Neural cell (in vitro differentiated cells): ENCODE results near the gene RAB5B. TPM values are rescaled to one million over a fixed set of nuclear protein-coding genes. Genes with fewer than 3 reads are reported as not detected.

Source experiments
- H2AFZ ChIP-seq: fragments of 200-600, 300-800 bp; sonication (generic), shearing (Covaris generic); 2 replicates; pipeline ENCODE4 v1.6.0; 2014; ENCODE audit warnings: low read depth, mild to moderate bottlenecking, antibody characterized with exemption, low read length, moderate library complexity
- H3F3A ChIP-seq: fragments of 200-600 bp; shearing (Covaris generic); 2 replicates; pipeline ENCODE4 v1.6.1; 2016; ENCODE audit warnings: mild to moderate bottlenecking, moderate library complexity, mixed read lengths, antibody characterized with exemption, low read length; ENCODE audit not compliant: insufficient read depth, poor library complexity, severe bottlenecking
- H3K27ac ChIP-seq: fragments of 200-600, 300-800 bp; sonication (generic), shearing (Covaris generic); 2 replicates; pipeline ENCODE4 v1.5.1; 2014; ENCODE audit warnings: mild to moderate bottlenecking, low read length, moderate library complexity
- H3K27me3 ChIP-seq: fragments of 300-800, 200-600 bp; sonication (generic), shearing (Covaris generic); 2 replicates; pipeline ENCODE4 v1.6.0; 2014; ENCODE audit warnings: mild to moderate bottlenecking, low read depth, low read length, moderate library complexity; ENCODE audit not compliant: insufficient read depth
- H3K36me3 ChIP-seq: fragments of 300-800, 200-600 bp; sonication (generic), shearing (Covaris generic); 2 replicates; pipeline ENCODE4 v1.5.1; 2014; ENCODE audit warnings: mild to moderate bottlenecking, antibody characterized with exemption, low read length, moderate library complexity; ENCODE audit not compliant: insufficient read depth
- H3K4me2 ChIP-seq: fragments of 300-800, 200-600 bp; sonication (generic), shearing (Covaris generic); 2 replicates; pipeline ENCODE4 v1.6.0; 2014; ENCODE audit warnings: mild to moderate bottlenecking, low read length
- H3K4me3 ChIP-seq: fragments of 300-800, 200-600 bp; sonication (generic), shearing (Covaris generic); 2 replicates; pipeline ENCODE4 v1.5.1; 2014; ENCODE audit warnings: mild to moderate bottlenecking, low read length, moderate library complexity
- H3K79me2 ChIP-seq: fragments of 200-600 bp; shearing (Covaris generic); replicated peaks from 2 replicates; pipeline ENCODE4 v1.6.0; 2014; ENCODE audit warnings: mild to moderate bottlenecking, low read length, moderate library complexity; ENCODE audit not compliant: insufficient read depth
- H3K9ac ChIP-seq: fragments of 300-800, 200-600 bp; sonication (generic), shearing (Covaris generic); 2 replicates; pipeline ENCODE4 v1.6.1; 2016; ENCODE audit warnings: mild to moderate bottlenecking, low read length, mixed read lengths
- H3K9me2 ChIP-seq: fragments of 200-600 bp; shearing (Covaris generic); 2 replicates; pipeline ENCODE4 v1.6.1; 2016; ENCODE audit warnings: mild to moderate bottlenecking, low read length, mixed read lengths; ENCODE audit not compliant: insufficient read depth
- H3K9me3 ChIP-seq: fragments of 200-600, 300-800 bp; sonication (generic), shearing (Covaris generic); 2 replicates; pipeline ENCODE4 v1.6.1; 2016; ENCODE audit warnings: mild to moderate bottlenecking, mixed run types, low read length, moderate library complexity, mixed read lengths
- H4K20me1 ChIP-seq: fragments of 200-600 bp; shearing (Covaris generic); 2 replicates; pipeline ENCODE4 v1.6.1; 2016; ENCODE audit warnings: mild to moderate bottlenecking, mixed run types; ENCODE audit not compliant: insufficient read depth
- EP300 ChIP-seq: fragments of 450-650 bp; conservative IDR thresholded peaks from 2 replicates; pipeline ENCODE4 v1.6.1; 2014; ENCODE audit warnings: antibody characterized with exemption, mild to moderate bottlenecking, moderate library complexity; ENCODE audit not compliant: poor library complexity, severe bottlenecking
- EZH2 ChIP-seq: fragments of 200-600, 300-800 bp; shearing (Covaris generic), sonication (generic); IDR thresholded peaks from 2 replicates; pipeline ENCODE4 v1.6.1; 2014; ENCODE audit warnings: antibody characterized with exemption, low read length, borderline replicate concordance, mild to moderate bottlenecking; ENCODE audit not compliant: insufficient read depth, poor library complexity, severe bottlenecking
- MXI1 ChIP-seq: fragments of 450-650 bp; conservative IDR thresholded peaks from 2 replicates; pipeline ENCODE4 v1.6.1; 2014; ENCODE audit warnings: antibody characterized with exemption, mild to moderate bottlenecking; ENCODE audit not compliant: poor library complexity, severe bottlenecking
- POLR2AphosphoS5 ChIP-seq: IDR thresholded peaks from 2 replicates; pipeline ENCODE4 v1.6.1; 2012
- RAD21 ChIP-seq: fragments of 450-650 bp; conservative IDR thresholded peaks from 2 replicates; pipeline ENCODE4 v1.6.1; 2014; ENCODE audit warnings: antibody characterized with exemption, mild to moderate bottlenecking, moderate library complexity
- SMC3 ChIP-seq: fragments of 450-650 bp; conservative IDR thresholded peaks from 2 replicates; pipeline ENCODE4 v1.6.1; 2014; ENCODE audit warnings: antibody characterized with exemption, mild to moderate bottlenecking, moderate library complexity; ENCODE audit not compliant: poor library complexity
- TAF1 ChIP-seq: IDR thresholded peaks from 2 replicates; pipeline ENCODE4 v1.6.1; 2012; ENCODE audit warnings: low read depth
- polyA plus RNA-seq: library from polyadenylated mRNA; depleted of rRNA; stranded (reverse); fragments of >200 nt; gene quantifications from 2 replicates; pipeline ENCODE4 v1.2.3, GENCODE V29; 2014
- TF ChIP-seq, protein P1 (sequence below): IDR thresholded peaks from 2 replicates; pipeline ENCODE4 v1.6.1; 2012; ENCODE audit warnings: borderline replicate concordance
- TF ChIP-seq, protein P2 (sequence below): fragments of 450-650 bp; IDR thresholded peaks from 2 replicates; pipeline ENCODE4 v1.5.1; 2014; ENCODE audit warnings: antibody characterized with exemption, mild to moderate bottlenecking, moderate library complexity; ENCODE audit not compliant: poor library complexity, severe bottlenecking

Gene RAB5B
- polyA plus RNA-seq, 1 donor from 2014 or later: 39.6 TPM

DNA sequence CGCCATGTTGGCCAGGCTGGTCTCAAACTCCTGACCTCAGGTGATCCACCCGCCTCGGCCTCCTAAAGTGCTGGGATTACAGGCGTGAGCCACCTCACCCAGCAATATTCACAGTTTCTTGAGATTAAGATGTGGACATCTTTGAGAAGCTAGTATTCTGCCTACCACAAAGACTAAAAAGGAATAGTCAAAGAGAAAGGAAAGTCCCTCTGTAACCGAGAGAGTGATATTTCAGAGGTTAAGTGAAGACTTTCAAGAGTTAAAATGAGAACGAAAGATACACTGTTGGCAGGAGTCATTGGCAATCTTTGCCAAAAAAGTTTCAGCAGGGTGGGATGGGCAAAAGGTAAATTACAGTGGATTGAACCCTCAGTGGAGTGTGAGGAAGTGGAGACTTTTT is 27.3 kb upstream of the RAB5B start:
- TF ChIP-seq POLR2AphosphoS5 (no peak), EZH2 (no peak), MXI1 (no peak), RAD21 (no peak), SMC3 (no peak), EP300 (no peak), TAF1 (no peak)
- TF ChIP-seq, protein P1, sequence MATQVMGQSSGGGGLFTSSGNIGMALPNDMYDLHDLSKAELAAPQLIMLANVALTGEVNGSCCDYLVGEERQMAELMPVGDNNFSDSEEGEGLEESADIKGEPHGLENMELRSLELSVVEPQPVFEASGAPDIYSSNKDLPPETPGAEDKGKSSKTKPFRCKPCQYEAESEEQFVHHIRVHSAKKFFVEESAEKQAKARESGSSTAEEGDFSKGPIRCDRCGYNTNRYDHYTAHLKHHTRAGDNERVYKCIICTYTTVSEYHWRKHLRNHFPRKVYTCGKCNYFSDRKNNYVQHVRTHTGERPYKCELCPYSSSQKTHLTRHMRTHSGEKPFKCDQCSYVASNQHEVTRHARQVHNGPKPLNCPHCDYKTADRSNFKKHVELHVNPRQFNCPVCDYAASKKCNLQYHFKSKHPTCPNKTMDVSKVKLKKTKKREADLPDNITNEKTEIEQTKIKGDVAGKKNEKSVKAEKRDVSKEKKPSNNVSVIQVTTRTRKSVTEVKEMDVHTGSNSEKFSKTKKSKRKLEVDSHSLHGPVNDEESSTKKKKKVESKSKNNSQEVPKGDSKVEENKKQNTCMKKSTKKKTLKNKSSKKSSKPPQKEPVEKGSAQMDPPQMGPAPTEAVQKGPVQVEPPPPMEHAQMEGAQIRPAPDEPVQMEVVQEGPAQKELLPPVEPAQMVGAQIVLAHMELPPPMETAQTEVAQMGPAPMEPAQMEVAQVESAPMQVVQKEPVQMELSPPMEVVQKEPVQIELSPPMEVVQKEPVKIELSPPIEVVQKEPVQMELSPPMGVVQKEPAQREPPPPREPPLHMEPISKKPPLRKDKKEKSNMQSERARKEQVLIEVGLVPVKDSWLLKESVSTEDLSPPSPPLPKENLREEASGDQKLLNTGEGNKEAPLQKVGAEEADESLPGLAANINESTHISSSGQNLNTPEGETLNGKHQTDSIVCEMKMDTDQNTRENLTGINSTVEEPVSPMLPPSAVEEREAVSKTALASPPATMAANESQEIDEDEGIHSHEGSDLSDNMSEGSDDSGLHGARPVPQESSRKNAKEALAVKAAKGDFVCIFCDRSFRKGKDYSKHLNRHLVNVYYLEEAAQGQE: no peak
- TF ChIP-seq, protein P2, sequence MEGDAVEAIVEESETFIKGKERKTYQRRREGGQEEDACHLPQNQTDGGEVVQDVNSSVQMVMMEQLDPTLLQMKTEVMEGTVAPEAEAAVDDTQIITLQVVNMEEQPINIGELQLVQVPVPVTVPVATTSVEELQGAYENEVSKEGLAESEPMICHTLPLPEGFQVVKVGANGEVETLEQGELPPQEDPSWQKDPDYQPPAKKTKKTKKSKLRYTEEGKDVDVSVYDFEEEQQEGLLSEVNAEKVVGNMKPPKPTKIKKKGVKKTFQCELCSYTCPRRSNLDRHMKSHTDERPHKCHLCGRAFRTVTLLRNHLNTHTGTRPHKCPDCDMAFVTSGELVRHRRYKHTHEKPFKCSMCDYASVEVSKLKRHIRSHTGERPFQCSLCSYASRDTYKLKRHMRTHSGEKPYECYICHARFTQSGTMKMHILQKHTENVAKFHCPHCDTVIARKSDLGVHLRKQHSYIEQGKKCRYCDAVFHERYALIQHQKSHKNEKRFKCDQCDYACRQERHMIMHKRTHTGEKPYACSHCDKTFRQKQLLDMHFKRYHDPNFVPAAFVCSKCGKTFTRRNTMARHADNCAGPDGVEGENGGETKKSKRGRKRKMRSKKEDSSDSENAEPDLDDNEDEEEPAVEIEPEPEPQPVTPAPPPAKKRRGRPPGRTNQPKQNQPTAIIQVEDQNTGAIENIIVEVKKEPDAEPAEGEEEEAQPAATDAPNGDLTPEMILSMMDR: no peak
- no peak overlapping the region for H3K9ac ChIP-seq
- H3K27me3 ChIP-seq: no peaks in the 10 kb centered on the region
- no peak overlapping the region for H3K4me2 ChIP-seq
- H3K79me2 ChIP-seq: no peaks in the 10 kb centered on the region
- no peaks in the 10 kb centered on the region for H3K9me3 ChIP-seq
- no peak overlapping the region for H2AFZ ChIP-seq
- H3K36me3 ChIP-seq: no peaks in the 10 kb centered on the region
- H3F3A ChIP-seq: no peaks in the 10 kb centered on the region
- H3K9me2 ChIP-seq: no peaks in the 10 kb centered on the region
- H3K4me3 ChIP-seq: no peak overlapping the region
- no peak overlapping the region for H3K27ac ChIP-seq
- H4K20me1 ChIP-seq: no peaks in the 10 kb centered on the region

DNA sequence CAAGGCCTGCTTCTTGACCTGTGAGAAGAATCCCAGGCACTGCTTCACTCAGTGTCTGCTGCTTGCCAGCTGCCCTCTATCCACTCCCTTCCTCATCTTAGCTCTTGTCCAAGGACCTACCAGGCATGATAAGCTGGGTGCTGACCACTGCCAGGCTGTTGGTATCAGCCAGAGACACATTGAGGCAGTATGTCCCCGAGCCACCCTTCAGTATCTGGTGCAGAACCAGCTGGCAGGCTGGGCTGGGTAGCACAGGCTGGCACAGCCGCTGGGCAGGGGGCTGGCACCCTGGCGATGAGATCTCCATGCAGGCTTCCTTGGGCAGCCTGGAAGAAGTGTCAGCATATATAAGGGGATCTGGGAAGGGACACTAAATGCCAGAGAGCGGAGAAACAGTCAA is 18.5 kb upstream of the RAB5B start:
- Histone ChIP-seq H4K20me1 (no peaks in the 10 kb centered on the region), H3K9ac (no peak overlapping the region), H3K4me2 (no peak overlapping the region), H3K9me3 (no peaks in the 10 kb centered on the region), H3K79me2 (no peaks in the 10 kb centered on the region), H2AFZ (no peak overlapping the region), H3K9me2 (no peaks in the 10 kb centered on the region), H3K27ac (no peak overlapping the region), H3K4me3 (no peak overlapping the region), H3K27me3 (no peaks in the 10 kb centered on the region), H3K36me3 (no peaks in the 10 kb centered on the region), H3F3A (no peaks in the 10 kb centered on the region)
- TF ChIP-seq EZH2 (no peak), TAF1 (no peak), POLR2AphosphoS5 (no peak), RAD21 (no peak), MXI1 (no peak), SMC3 (no peak), EP300 (no peak)
- TF ChIP-seq, protein P2: no peak
- TF ChIP-seq, protein P1: no peak
